Neutrophil (primary cell): ENCODE measurements around the gene PGAP1.

ENCODE experiments used
- H3K27ac ChIP-seq: fragments of 200-600 bp; sonication (generic); 2 replicates; pipeline ENCODE4 v1.5.1; 2016; ENCODE audit warnings: mild to moderate bottlenecking, moderate library complexity
- H3K27me3 ChIP-seq: fragments of 200-600 bp; sonication (generic); 2 replicates; pipeline ENCODE4 v1.6.0; 2016; ENCODE audit warnings: mild to moderate bottlenecking
- H3K36me3 ChIP-seq: fragments of 200-600 bp; sonication (generic); 2 replicates; pipeline ENCODE4 v1.5.1; 2017
- H3K4me1 ChIP-seq, 2 experiments: fragments of 200-600 bp in 1 of 2; sonication (generic) in 1 of 2; 1 replicate in 1 of 2; 2 replicates in 1 of 2; pipeline versions ENCODE4 v1.5.1 to v1.6.1; 2013 to 2016; ENCODE audit warnings: low read depth in 1 of 2, low read length in 1 of 2, mild to moderate bottlenecking in 1 of 2, moderate library complexity in 1 of 2; ENCODE audit not compliant: control insufficient read depth in 1 of 2, insufficient read depth in 1 of 2
- H3K4me3 ChIP-seq, 2 experiments: fragments of 200-600 bp in 1 of 2; sonication (generic) in 1 of 2; 1 replicate in 1 of 2; 2 replicates in 1 of 2; pipeline ENCODE4 v1.5.1; 2013 to 2016; ENCODE audit warnings: low read depth in 1 of 2, low read length in 1 of 2, mild to moderate bottlenecking in 1 of 2, moderate library complexity in 1 of 2
- H3K9me3 ChIP-seq: fragments of 200-600 bp; sonication (generic); 2 replicates; pipeline ENCODE4 v1.5.1; 2016
- TF ChIP-seq, protein P1 (sequence below): fragments of 200-600 bp; sonication (generic); IDR thresholded peaks from 2 replicates; pipeline ENCODE4 v1.5.1; 2016; ENCODE audit warnings: antibody characterized with exemption

The PGAP1 gene

DNA sequence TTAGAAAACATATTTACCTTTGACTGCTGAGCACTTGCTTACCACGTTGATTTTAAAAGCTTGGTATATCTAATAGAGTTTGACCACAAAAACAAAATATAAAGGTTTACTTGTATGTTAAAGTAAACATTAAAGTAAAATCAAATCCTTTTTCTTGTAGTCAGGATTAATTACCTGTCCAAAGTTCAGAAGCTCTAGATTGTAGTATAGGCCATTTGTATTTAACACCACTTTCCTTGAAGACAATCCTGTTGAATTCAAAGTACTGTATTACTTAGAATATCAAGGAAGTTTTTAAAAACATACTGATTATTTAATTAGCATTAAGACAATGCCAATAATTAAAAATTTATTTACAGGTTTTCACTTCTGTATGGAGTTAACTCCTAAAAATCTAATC lies 53.0 kb downstream of the PGAP1 start:
- H3K36me3 ChIP-seq = no peaks in the 10 kb centered on the region
- H3K4me3 ChIP-seq = no peak overlapping the region
- no peaks in the 10 kb centered on the region for H3K4me1 ChIP-seq
- TF ChIP-seq, protein P1, sequence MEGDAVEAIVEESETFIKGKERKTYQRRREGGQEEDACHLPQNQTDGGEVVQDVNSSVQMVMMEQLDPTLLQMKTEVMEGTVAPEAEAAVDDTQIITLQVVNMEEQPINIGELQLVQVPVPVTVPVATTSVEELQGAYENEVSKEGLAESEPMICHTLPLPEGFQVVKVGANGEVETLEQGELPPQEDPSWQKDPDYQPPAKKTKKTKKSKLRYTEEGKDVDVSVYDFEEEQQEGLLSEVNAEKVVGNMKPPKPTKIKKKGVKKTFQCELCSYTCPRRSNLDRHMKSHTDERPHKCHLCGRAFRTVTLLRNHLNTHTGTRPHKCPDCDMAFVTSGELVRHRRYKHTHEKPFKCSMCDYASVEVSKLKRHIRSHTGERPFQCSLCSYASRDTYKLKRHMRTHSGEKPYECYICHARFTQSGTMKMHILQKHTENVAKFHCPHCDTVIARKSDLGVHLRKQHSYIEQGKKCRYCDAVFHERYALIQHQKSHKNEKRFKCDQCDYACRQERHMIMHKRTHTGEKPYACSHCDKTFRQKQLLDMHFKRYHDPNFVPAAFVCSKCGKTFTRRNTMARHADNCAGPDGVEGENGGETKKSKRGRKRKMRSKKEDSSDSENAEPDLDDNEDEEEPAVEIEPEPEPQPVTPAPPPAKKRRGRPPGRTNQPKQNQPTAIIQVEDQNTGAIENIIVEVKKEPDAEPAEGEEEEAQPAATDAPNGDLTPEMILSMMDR = no peak
- no peaks in the 10 kb centered on the region for H3K9me3 ChIP-seq
- H3K27me3 ChIP-seq = no peaks in the 10 kb centered on the region
- H3K27ac ChIP-seq = no peak overlapping the region

GRCh38 chr2:196854629-196855028 lies 71.9 kb downstream of the PGAP1 start:
- TF ChIP-seq, protein P1 = no peak
- no peaks in the 10 kb centered on the region for H3K9me3 ChIP-seq
- no peak overlapping the region for H3K27ac ChIP-seq
- no peaks in the 10 kb centered on the region for H3K36me3 ChIP-seq
- no peaks in the 10 kb centered on the region for H3K27me3 ChIP-seq
- H3K4me1 ChIP-seq = no peaks in the 10 kb centered on the region
- H3K4me3 ChIP-seq = no peak overlapping the region

DNA sequence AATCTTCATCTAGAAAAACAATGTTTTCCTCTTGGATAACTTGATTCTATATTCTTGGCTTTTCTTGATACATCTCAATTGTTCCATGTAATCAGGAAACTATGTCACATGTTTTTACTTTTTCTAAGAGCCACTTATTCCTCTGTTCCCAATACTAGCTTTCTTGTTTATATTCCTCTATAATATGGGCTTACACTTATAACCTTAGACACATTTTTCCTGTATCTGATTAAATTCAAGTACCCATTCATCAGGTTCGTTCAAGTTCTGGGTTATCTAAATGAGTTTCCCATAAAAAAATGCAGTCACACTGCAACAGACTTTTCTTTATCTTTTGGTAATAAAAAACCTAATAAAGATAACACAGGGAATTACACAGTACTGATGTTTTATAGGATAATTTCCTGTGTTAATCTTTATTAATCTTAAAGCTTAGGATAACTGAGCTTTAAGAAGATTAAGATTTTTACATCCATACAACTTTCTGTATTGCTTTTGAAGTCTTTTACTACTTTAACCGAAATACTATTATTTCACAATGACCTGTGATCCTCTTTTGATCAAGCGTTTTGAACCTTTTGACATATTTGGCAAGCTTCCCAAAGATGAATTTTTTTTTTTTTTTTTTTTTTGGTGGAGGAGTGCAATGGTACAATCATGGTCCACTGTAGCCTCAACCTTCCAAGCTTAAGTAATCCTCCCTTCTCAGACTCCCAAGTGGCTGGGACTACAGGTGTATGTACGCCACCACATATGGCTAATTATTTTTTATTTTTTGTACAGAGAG lies 73.0 kb downstream of the PGAP1 start:
- no peaks in the 10 kb centered on the region for H3K36me3 ChIP-seq
- no peak overlapping the region for H3K4me3 ChIP-seq
- no peaks in the 10 kb centered on the region for H3K4me1 ChIP-seq
- no peak overlapping the region for H3K27ac ChIP-seq
- no peaks in the 10 kb centered on the region for H3K27me3 ChIP-seq
- no peaks in the 10 kb centered on the region for H3K9me3 ChIP-seq
- TF ChIP-seq, protein P1 = no peak

DNA sequence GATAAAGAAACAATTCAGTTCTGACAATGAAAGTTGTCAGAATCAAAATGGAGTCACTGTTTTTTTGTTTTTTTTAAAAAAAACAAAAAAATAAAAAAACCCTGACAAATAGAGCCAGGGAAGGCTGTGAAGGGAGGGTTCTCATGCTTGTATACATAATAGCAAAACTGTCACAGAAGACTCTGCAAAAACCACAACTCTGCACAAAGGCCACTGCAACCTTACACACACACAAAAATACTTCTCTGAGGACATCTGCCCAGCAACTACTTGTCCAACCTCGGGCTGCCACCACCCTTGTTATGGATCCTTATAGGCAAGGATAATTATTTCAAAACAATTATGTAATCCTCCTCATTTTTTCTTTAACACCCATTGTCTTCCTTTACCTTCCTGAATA lies 75.4 kb downstream of the PGAP1 start:
- TF ChIP-seq, protein P1 = no peak
- Histone ChIP-seq H3K4me3 (no peak overlapping the region), H3K27me3 (no peaks in the 10 kb centered on the region), H3K27ac (no peak overlapping the region), H3K36me3 (no peaks in the 10 kb centered on the region), H3K9me3 (no peaks in the 10 kb centered on the region), H3K4me1 (no peaks in the 10 kb centered on the region)

DNA sequence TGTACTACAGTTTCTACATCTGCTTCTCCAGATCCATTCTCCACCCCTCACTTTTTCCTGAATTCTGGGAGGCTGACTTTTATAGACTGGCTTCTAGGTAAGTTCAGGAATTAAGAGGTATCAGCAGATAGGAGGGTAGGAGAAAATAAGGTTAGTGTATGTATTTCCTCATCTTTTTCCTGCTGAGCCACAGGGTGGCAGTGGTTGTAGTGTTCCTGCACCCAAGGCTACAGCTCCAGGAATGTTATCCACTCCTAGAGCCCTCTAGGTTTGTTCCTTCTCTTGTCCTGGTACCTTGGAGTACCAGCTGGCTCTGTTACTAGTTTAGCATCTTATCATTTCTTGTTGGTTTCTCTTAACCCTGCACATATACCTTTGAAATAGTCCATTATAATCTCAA lies 76.6 kb downstream of the PGAP1 start:
- Histone ChIP-seq H3K27ac (no peak overlapping the region), H3K27me3 (no peaks in the 10 kb centered on the region), H3K9me3 (no peaks in the 10 kb centered on the region), H3K36me3 (no peaks in the 10 kb centered on the region), H3K4me3 (no peak overlapping the region), H3K4me1 (no peaks in the 10 kb centered on the region)
- TF ChIP-seq, protein P1 = no peak
